WERI-Rb-1 (cell line): Measurements from ENCODE around the gene SYNE3.

Source experiments
- DNase-seq: peaks from one replicate; pipeline ENCODE4 v3.0.0-alpha.2; 2020
- H3K27ac ChIP-seq: fragments of 250-450 bp; sonication (Bioruptor Pico); 2 replicates; pipeline ENCODE4 v1.5.1; 2020; ENCODE audit warnings: mild to moderate bottlenecking, moderate library complexity
- H3K27me3 ChIP-seq: fragments of 250-450 bp; sonication (Bioruptor Pico); 2 replicates; pipeline ENCODE4 v1.5.1; 2021; ENCODE audit warnings: mild to moderate bottlenecking, low read depth, moderate library complexity; ENCODE audit not compliant: insufficient read depth, severe bottlenecking
- H3K36me3 ChIP-seq: fragments of 250-450 bp; sonication (Bioruptor Pico); 2 replicates; pipeline ENCODE4 v1.5.1; 2020; ENCODE audit warnings: mild to moderate bottlenecking, moderate library complexity
- H3K4me3 ChIP-seq: 2 replicates; pipeline ENCODE4 v1.5.1; 2011; ENCODE audit warnings: low read depth, mild to moderate bottlenecking, control low read depth, low read length
- H3K9me3 ChIP-seq: fragments of 250-450 bp; sonication (Bioruptor Pico); 2 replicates; pipeline ENCODE4 v1.5.1; 2021; ENCODE audit warnings: mild to moderate bottlenecking, moderate library complexity; ENCODE audit not compliant: severe bottlenecking
- TF ChIP-seq, protein P1 (sequence below): IDR thresholded peaks from 2 replicates; pipeline ENCODE4 v1.5.1; 2011; ENCODE audit warnings: low read depth, mild to moderate bottlenecking, control low read depth, inconsistent platforms, low read length

Gene SYNE3

DNA sequence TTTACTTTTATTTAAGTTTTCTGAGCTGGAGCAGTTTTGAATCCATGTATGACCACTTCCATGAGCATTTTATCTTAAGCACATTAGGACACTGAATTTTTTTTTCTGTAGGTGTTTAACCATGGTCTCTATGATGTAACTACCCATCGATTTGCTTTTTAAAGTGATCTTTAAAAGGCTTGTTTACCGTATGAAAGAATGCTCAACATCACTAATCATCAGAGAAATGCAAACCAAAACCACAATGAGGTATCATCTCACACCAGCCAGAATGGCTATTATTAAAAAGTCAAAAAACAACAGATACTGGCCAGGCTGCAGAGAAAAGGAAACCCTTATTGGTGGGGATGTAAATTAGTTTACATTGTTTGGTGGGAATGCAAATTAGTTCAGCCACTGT is 41.4 kb upstream of the SYNE3 start:
- no peak overlapping the region for H3K27ac ChIP-seq
- no peaks in the 10 kb centered on the region for H3K36me3 ChIP-seq
- no peaks in the 10 kb centered on the region for H3K9me3 ChIP-seq
- TF ChIP-seq, protein P1, sequence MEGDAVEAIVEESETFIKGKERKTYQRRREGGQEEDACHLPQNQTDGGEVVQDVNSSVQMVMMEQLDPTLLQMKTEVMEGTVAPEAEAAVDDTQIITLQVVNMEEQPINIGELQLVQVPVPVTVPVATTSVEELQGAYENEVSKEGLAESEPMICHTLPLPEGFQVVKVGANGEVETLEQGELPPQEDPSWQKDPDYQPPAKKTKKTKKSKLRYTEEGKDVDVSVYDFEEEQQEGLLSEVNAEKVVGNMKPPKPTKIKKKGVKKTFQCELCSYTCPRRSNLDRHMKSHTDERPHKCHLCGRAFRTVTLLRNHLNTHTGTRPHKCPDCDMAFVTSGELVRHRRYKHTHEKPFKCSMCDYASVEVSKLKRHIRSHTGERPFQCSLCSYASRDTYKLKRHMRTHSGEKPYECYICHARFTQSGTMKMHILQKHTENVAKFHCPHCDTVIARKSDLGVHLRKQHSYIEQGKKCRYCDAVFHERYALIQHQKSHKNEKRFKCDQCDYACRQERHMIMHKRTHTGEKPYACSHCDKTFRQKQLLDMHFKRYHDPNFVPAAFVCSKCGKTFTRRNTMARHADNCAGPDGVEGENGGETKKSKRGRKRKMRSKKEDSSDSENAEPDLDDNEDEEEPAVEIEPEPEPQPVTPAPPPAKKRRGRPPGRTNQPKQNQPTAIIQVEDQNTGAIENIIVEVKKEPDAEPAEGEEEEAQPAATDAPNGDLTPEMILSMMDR: no peak
- no peaks in the 10 kb centered on the region for H3K27me3 ChIP-seq
- DNase-seq: no peak
- no peak overlapping the region for H3K4me3 ChIP-seq

DNA sequence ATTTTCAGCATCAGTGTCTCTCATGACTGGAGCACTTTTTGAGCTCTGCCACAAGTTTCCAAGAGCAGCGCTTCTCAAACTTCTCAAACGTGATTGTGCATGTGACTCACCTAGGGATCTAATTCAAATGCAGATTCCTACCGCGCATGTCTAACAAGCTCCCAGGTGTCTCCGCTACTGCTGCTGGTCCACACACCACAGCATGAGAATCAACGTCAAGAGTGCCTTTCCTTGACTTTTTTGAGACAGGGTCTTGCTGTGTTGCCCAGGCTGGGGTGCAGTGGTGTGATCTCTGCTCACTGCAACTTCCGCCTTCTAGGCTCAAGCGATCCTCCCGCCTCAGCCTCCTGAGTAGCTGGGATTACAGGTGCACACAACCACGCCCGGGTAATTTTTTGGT is 40.8 kb upstream of the SYNE3 start:
- DNase-seq: no peak
- TF ChIP-seq, protein P1: no peak
- H3K9me3 ChIP-seq: no peaks in the 10 kb centered on the region

GRCh38 chr14:95555053-95555452 is 38.6 kb upstream of the SYNE3 start:
- no peaks in the 10 kb centered on the region for H3K9me3 ChIP-seq
- H3K27ac ChIP-seq: no peak overlapping the region
- no peaks in the 10 kb centered on the region for H3K27me3 ChIP-seq
- H3K4me3 ChIP-seq: no peak overlapping the region
- TF ChIP-seq, protein P1: no peak
- no peaks in the 10 kb centered on the region for H3K36me3 ChIP-seq
- no peak for DNase-seq

More for the DNA sequence above, 40.8 kb upstream of the SYNE3 start:
- Histone ChIP-seq H3K27me3 (no peaks in the 10 kb centered on the region), H3K4me3 (no peak overlapping the region), H3K27ac (no peak overlapping the region), H3K36me3 (no peaks in the 10 kb centered on the region)

- no peak for DNase-seq
- Histone ChIP-seq H3K27me3 (no peaks in the 10 kb centered on the region), H3K36me3 (no peaks in the 10 kb centered on the region; the same call in 1 of the 2 replicates), H3K4me3 (no peak overlapping the region), H3K27ac (no peak overlapping the region), H3K9me3 (no peaks in the 10 kb centered on the region)
- TF ChIP-seq, protein P1: no peak
Observed at GRCh38 chr14:95553141-95553540, 36.7 kb upstream of the SYNE3 start.

- no peak for DNase-seq
- H3K9me3 ChIP-seq: no peaks in the 10 kb centered on the region
- no peak overlapping the region for H3K27ac ChIP-seq
- H3K4me3 ChIP-seq: no peak overlapping the region
- TF ChIP-seq, protein P1: no peak
- H3K27me3 ChIP-seq: no peaks in the 10 kb centered on the region
- H3K36me3 ChIP-seq: no peaks in the 10 kb centered on the region; the same call in 1 of the 2 replicates
Observed at GRCh38 chr14:95551435-95551834, 35.0 kb upstream of the SYNE3 start.
